NCI-H82 treated with DMSO at 0.1 percent for 48 hours (cell line): ENCODE measurements around the gene PTPRH.
"Not testable (repeated sequence)": the region's sequence is repeated elsewhere in the genome, so short reads cannot be mapped to it uniquely, and the experiment has no call there.

Source experiments
- DNase-seq: peaks from one replicate; lab custom pipeline; 2025; ENCODE audit not compliant: unreplicated experiment; lab: John Stamatoyannopoulos, UW

The PTPRH gene

DNA sequence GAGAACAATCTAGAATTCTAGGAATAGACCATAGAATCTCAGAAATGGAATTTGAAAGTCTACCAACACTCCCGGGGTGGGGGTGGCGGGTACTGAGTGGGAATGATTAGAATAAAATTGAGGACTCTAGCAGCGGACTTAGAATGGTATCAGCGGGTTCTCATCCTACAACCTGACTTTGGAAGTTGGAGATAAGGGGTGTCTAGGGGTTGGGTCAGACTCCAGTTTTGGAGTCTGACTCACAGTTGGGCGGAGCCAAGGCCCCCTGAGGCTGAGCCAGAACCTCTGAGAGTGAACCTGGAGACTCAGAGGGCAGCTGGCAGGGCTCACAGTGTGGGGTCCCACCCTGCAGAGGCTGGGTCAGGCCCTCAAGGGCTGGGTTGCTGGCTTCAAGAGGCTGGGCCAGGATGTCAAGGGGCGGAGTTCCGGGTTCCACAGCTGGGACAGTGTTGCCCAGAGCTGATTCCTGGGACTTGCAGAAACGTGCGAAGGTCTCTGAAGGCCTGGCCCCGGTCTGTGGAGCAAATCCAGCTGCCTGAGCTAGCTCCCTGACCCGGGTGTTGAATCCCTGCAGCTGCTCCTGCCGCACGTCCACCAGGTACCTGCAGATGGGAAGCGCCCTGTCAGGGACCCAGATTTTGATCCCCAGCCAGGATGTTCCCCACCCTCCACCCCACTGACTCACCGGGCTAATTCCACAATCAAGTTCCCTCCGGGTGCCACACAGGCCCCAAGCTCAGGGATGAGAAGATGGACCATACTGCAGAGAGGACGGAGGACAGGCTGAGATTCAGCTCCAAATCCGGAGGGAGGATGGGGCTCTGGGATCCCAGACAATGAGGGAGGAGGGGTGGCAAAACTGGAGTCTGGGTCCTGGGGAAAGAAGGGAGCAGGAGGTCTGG lies 50.2 kb downstream of the PTPRH start:
- DNase-seq, result no peak

DNA sequence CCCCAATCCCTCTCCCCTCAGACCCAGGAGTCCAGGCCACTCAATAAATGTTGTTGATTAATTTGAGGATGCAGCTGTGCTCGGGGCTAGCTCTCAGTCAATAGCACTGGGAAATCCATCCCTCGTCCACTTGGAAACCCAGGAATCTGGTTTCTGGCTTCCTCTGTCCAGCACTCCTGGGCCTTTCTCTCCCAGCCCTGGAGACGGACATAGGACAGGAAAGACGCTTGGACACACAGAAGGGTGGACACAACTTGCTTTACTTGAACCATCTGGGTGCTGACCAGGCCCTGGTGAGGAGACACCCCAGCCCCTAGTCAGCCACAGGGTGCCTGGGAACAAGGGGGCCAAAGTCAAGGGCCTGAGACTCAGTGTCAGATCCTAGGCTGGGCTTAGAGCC lies 50.9 kb downstream of the PTPRH start:
- no peak for DNase-seq

DNA sequence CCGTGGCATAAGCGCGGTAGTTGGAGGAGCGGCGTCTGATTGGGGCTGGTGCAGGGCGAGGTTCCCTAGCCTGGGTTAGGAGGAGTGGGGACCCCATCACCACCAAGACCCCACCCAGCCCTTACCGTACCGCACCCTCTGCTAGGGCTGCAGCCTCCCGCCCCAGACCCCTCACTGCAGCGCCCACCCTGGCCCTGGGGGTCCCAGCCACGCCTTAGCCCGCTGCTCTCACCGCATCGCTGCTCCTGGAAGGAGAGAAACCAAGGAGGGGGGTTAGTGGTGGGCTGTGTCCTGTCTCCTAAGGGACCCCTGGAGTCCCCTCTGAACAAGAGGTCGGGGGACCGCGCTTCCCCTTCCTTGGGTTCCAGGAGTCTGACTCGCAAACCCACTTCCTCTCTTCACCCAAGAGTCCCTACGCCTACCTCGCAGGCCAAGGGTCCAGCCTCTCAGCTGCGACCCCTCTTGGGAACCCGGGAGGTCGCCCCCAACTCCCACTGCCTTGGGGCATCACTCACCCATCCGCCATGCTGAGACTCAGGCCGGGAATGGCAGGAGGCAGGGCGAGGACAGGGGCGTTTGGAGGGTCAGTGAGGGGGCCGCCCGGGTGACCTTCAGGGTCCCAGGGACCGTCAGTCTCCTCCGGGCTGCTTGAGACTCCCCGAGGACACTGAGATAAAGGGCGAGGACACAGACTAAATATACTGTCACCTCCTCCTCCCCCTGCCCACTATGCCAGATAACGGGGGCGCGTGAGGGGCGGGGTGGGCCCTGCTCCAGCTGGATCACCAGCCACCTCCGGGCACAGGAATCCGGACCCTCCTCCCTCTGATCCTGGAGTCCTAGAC lies 52.0 kb downstream of the PTPRH start, which contains the start of gene TNNI3:
Gene TNNI3, minus strand, starts transcription at position 669 of the 845 bp plus-strand sequence. Its CDS starts 143 bp downstream, at position 526.
- no peak for DNase-seq

DNA sequence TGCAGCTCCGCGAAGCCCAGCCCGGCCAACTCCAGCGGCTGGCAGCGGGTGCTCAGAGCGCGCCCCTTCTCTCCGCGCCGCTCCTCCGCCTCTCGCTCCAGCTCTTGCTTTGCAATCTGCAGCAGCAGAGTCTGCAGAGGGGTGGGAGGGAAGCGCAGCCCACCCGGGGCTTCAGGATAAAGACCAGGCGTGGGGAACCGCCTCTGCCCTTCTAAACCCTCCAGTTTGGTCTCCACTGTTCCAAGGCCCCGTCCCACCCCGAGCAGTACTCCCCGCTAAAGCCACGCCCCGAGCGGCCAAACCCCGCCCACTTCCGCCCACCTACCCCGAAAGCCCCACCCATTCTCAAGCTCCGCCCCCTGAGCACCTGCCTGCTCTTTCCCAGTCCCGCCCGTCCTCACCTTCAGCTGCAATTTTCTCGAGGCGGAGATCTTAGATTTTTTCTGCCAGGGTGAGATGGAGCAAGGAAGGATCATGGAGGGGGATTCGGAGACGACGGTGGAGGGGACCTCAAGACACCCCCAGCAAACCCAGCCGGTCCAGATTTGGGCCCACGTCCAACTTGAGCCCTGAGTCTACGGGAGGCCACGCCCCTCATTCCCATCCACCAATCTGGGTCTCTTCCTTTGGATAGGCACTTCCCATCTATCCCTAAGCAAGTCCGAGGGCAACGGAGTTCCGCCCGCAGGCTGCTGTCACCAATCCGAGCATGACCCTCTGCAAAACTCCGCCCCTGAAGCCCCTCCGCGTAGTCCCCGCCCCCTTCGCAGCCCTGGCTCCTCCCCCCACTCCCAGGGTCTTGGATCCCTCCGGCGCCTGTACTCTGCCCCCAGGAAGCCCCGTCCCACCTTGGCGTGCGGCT lies 52.9 kb downstream of the PTPRH start:
- DNase-seq, result peak; percentile 97

DNA sequence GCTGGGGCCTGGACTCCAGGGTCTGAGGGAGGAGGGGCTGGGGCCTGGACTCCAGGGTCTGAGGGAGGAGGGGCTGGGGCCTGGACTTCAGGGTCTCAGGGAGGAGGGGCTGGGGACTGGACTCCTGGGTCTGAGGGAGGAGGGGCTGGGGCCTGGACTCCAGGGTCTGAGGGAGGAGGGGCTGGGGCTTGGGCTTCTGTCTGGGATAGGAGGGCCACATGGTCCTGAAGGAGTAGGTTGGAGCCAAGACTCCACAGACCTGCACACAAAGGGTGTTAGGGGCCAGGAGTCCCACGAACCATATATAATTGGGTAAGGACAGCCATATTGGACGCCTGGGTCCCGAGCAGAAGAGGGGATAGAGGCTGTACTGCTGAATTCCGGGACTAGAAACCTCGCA lies 53.5 kb downstream of the PTPRH start:
- DNase-seq, result not testable (repeated sequence)

DNA sequence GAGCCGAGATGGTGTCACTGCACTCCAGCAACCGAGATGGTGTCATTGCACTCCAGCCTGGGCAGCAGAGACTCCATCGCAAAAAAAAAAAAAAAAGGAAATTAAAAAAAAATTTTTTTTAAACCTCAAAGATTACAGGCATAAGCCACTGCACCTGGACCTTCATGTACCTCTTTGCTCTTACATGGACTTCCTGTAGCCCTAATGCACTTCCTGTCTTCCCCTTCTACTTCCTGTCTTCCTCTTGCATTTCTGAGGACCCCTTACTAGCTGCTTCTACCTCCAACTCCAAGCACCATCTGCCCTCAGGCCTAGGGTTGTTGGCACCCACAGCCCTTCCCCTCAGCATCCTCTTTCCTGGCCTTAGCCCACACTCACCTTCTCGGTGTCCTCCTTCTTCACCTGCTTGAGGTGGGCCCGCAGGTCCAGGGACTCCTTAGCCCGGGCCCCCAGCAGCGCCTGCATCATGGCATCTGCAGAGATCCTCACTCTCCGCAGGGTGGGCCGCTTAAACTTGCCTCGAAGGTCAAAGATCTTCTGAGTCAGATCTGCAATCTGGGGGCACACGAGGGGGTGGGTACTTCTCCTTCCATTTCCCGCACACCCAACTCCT lies 55.5 kb downstream of the PTPRH start:
- no peak for DNase-seq

DNA sequence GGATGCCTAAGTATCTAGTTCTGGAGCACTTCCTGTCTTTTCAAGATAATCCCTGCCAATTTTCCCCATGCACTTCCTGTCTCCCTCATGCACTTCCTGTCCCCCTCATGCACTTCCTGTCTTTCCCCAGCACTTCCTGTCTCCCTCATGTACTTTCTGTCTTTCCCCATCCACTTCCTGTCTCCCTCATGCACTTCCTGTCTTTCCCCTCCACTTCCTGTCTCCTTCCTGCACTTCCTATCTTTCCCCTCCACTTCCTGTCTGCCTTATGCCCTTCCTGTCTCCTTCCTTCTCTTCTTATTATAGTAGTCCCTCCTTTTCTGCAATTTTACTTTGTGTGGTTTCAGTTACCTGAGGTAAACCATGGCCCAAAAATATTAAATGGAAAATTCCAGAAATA lies 57.3 kb downstream of the PTPRH start:
- DNase-seq, result peak; percentile 35

DNA sequence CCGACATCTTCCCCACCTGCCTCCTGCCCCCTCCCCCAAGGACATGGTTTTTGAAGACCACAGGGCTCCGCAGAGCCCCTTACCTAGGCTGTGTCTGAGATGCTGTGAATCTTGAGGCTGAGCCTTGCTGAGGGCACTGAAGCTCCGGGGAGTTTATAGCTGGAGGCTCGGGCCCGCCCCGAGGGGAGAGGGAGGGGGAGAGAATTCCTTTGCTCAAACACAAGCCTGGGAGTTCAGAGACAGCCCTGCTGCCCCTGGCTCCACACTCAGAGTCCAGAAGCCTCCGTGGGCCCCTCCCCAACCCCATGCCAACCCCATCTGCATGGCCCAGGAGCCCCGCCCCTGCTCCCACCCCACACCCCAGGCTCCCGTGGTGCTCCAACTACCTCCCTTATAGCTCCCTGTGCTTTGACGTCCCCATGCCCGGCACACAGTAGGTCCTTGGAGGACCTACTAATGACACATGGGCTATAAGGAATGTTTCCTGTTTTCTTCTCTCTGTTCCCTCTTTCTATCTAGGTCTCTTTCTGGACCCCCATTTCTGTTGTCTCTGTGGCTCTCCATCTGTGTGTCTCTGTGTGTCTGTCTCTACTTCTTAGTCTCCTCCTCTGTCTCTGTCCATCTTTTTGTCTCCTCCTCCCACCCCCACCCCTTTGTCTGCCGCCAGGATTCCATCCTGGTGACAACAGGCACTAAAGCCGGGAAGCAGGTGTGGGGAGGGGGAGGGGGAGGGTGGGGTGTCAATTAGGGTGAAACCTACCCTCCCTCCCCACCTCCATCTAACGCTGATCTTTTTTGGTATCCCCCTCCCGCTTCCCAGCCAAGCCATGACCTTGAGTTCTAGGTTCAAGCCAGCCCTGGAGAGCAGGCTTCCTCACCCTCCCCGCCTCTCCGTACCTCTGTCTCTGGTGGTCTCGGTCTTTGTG lies 60.0 kb downstream of the PTPRH start, which contains the start of gene TNNT1:
Gene TNNT1, minus strand, starts transcription at position 129 of the 926 bp plus-strand sequence. CDS start 2,049 bp downstream, outside the sequence.
- peak; percentile 14 for DNase-seq

DNA sequence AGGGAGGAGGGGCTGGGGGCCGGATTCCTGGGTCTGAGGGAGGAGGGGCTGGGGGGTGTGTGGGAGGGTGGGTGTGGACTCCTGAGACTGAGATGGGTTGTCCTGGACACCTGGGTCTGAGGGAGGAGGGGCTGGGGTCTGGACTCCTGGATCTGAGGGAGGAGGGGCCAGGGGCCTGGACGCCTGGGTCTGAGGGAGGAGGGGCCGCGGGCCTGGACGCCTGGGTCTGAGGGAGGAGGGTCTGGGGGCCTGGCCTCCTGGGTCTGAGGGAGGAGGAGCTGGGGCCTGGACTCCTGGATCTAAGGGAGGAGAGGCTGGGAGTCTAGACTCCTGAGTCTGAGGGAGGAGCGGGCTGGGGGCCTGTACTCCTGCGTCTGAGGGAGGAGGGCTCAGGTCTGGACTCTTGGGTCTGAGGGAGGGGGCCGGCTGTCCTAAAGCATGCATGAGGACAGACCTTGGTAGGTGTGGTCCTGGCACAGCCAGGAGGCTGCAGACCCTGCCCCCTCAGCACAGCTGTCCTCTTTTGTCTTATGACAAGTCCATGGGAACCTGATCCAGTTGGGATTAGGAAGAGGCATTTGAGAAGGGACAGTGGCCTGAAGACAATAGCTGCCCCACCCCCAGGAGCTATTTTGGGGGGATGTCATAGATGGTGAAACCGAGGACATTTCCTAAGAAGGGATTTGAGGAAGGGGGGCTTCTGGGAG lies 61.6 kb downstream of the PTPRH start:
- DNase-seq, result peak; percentile 60

DNA sequence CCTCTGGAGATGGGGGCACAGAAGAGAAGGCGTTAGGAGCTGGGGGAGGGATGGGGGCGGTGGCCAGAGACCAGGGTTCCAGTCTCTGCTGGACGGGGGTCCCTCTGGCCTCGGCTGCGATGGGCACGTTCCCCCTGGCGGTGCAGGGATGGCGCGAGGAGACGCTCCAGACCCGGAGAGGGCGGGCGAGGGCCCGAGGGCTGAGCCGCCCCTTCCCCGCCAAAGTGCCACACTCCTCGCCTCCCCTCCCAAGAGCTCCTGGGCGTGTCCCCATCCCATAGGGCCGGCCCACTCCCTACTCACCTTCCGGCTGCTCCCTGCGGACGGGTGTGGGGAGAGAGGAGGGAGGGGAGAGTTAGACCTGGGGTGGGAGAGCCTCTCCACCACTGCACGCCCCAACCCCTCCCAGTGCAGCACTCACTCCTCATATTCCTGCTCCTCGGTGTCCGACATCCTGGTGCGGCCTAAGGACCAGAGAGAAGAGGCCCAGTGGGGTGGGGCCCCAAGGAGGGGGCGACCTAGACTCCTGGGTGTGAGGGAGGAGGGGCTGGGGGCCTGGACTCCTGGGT lies 62.5 kb downstream of the PTPRH start:
- peak; percentile 85 for DNase-seq

DNA sequence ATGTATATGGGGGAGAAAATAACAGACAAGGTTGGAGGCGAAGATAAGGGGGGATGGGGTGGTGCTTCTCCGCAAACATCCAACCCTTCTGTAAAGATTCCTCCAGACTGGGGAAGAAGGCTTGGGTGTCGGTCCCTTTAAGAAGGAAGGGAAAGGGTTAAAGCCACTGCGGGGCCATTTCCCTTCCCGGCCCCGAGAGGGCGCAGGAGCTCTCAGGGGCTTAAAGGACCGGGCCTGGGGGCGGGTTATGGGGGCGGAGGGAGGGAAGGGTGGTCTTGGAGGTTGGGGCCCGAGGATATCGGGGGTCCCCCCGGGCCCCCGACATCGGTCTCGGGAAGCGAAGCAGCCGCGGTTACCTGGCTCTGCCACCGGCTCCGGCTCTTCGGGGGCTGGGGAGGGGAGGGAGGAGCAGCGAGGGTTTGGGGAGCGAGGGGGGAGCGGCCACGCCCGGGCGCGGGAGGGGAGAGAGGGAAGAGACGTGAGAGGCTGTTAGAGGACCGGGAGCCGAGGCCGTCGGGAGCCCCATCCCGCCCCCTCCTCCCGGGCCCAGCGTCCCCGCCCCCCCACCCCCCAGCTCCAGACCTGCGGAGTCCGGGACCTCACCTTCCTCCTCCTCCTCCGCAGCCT lies 63.1 kb downstream of the PTPRH start:
- peak; percentile 53 for DNase-seq

DNA sequence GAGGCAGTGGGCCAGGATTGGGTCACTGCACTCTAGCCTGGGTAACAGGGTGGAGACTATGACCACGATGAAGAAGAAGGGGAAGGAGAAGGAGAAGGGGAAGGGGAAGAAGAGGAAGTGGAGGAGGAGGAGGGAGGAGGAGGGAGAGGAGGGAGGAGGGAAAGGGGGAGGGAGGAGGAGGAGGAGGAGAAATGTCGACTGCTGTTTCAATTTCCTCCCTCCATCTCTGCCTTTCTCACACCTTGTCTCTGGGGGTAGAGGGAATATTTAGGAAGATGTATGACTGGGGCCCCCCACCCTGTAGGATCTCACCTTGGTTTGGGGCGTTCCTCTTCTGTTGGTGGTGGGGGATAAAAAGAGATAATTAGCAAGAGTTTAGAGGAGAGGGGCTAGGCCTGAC lies 64.1 kb downstream of the PTPRH start:
- DNase-seq, result no peak

DNA sequence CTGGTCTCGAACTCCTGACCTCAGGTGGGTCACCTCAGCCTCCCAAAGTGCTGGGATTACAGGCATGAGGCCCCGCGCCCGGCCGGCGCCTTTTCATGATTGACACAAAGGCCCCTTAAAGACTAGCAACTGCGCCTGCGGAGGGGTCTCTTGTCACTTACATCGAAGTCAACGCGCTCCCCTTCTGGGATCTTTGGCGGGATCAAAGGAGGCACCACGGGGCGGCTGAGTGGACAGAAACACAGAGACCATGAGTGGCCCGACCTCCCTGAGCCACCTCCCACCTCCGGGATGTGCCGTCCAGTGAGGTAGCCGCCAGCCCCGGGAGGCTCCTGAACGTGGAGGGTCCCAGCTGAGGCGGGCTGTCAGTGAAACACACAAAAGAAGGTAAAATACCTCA lies 67.6 kb downstream of the PTPRH start:
- no peak for DNase-seq

DNA sequence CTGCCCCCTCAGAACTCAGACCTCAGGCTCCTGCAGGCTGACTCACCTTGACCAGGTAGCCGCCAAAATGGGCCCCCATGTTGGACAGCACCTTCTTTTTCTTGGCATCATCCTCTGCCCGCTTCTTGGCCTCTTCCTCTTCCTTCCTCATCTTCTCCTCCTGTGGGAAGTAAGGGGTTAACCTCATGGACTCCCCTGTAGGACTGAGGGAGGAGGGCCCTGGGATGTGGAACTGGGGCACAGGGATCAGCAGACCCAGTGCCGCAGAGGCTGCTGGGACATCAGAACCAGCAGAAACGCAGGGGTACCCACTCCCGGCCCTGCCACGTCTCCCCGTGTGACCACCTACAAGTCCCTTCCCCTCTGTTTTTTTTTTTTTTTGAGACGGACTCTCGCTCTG lies 71.4 kb downstream of the PTPRH start:
- no peak for DNase-seq

DNA sequence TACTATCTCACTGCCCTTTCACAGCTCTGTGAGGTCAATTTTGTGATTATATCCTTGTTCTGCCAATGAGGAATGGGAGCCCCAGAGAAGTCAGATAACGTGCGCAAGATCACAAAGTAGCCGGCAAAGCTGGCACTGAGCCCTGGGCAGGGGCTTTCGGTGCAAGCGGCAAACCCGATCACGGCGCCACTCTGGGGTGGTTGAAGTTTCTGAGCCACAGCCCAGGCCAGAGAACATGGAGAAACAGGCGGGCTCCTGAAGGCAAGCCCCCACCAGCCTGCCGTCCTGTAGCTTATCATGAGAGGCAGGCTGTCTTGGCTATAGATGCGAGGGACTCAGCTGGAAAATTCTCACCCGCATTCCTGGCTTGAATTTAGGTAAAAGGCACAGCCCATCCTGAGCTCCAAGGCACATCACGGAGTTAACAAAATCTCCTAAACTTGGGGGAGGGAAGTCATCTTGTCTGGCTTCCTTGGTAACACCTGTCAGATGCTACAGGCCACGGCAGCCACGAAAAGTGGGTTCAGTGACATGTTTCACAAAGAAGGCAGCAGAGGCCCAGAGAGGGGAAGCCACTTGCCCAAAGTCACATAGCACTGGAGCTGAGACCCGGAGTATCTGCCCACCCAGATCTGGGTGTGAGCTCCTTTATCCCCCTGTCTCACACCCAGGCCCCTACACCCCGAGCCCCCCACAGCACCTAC lies 72.8 kb downstream of the PTPRH start:
- no peak for DNase-seq

DNA sequence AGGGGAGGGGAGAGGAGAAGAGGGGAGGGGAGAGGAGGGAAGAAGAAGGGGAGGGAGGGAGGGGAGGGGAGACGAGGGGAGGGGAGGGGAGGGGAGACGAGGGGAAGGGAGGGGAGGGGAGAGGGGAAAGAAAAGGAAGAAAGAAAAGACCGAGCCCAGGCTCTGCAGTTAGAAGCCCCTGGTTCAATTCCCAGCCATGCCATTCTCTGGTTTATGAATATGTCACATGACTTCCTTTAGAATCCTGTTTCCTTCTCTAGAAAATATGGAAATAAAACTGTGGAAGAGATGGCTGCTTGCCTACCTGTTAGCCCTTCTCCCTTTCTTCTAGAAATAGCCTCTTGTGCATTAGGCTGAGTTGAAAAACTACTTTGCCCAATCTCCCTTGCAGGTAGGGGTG lies 74.6 kb downstream of the PTPRH start:
- DNase-seq, result no peak
